HEK293T (cell line): ENCODE measurements around the gene ELF5.

Experiments
- CTCF ChIA-PET: fragments of 350-600 bp; formaldehyde crosslinking; extraction: SDS; loops from one replicate; lab custom pipeline; 2021; ENCODE audit warnings: antibody characterized with exemption, inconsistent platforms; lab: Yijun Ruan, JAX
- POLR2A ChIA-PET: fragments of 350-600 bp; formaldehyde crosslinking; extraction: SDS; loops from one replicate; lab custom pipeline; 2020; ENCODE audit warnings: antibody characterized with exemption, inconsistent platforms; lab: Yijun Ruan, JAX
- DNase-seq: peaks from one replicate; pipeline ENCODE4 v3.0.0; 2012; ENCODE audit warnings: mixed read lengths; ENCODE audit errors: extremely low spot score
- ARNT ChIP-seq: fragments of 450-650 bp; IDR thresholded peaks from 2 replicates; pipeline ENCODE4 v1.6.1; 2017; ENCODE audit warnings: mild to moderate bottlenecking
- BHLHE40 ChIP-seq: fragments of 450-650 bp; IDR thresholded peaks from 2 replicates; pipeline ENCODE4 v1.6.1; 2016; ENCODE audit warnings: mild to moderate bottlenecking, moderate library complexity, borderline replicate concordance
- CTBP1 ChIP-seq: fragments of 450-650 bp; IDR thresholded peaks from 2 replicates; pipeline ENCODE4 v1.6.1; 2016; ENCODE audit warnings: borderline replicate concordance
- ELF4 ChIP-seq: fragments of 450-650 bp; IDR thresholded peaks from 2 replicates; pipeline ENCODE4 v1.6.1; 2017; ENCODE audit warnings: antibody characterized with exemption
- FOXA1 ChIP-seq: fragments of 450-650 bp; IDR thresholded peaks from 2 replicates; pipeline ENCODE4 v1.6.1; 2016; ENCODE audit warnings: mild to moderate bottlenecking
- FOXK2 ChIP-seq: fragments of 450-650 bp; IDR thresholded peaks from 2 replicates; pipeline ENCODE4 v1.6.1; 2016; ENCODE audit warnings: mild to moderate bottlenecking
- FOXM1 ChIP-seq: fragments of 450-650 bp; IDR thresholded peaks from 2 replicates; pipeline ENCODE4 v1.6.1; 2017; ENCODE audit warnings: mild to moderate bottlenecking, borderline replicate concordance
- L3MBTL2 ChIP-seq: fragments of 450-650 bp; conservative IDR thresholded peaks from 2 replicates; pipeline ENCODE4 v1.6.1; 2016; ENCODE audit warnings: mild to moderate bottlenecking
- LEF1 ChIP-seq: fragments of 450-650 bp; IDR thresholded peaks from 2 replicates; pipeline ENCODE4 v1.6.1; 2017; ENCODE audit warnings: mild to moderate bottlenecking, borderline replicate concordance
- NFRKB ChIP-seq: fragments of 450-650 bp; IDR thresholded peaks from 2 replicates; pipeline ENCODE4 v1.6.1; 2016; ENCODE audit warnings: mild to moderate bottlenecking, moderate library complexity
- SP1 ChIP-seq: fragments of 450-650 bp; IDR thresholded peaks from 2 replicates; pipeline ENCODE4 v1.6.1; 2017
- SUZ12 ChIP-seq: fragments of 450-650 bp; IDR thresholded peaks from 2 replicates; pipeline ENCODE4 v1.6.1; 2016; ENCODE audit warnings: mild to moderate bottlenecking
- TARDBP ChIP-seq: fragments of 450-650 bp; IDR thresholded peaks from 2 replicates; pipeline ENCODE4 v1.6.1; 2016
- ZNF384 ChIP-seq: fragments of 450-650 bp; IDR thresholded peaks from 2 replicates; pipeline ENCODE4 v1.6.1; 2016
- TF ChIP-seq, protein P1 (sequence below): fragments of 450-650 bp; IDR thresholded peaks from 2 replicates; pipeline ENCODE4 v1.6.1; 2016

Gene ELF5

DNA sequence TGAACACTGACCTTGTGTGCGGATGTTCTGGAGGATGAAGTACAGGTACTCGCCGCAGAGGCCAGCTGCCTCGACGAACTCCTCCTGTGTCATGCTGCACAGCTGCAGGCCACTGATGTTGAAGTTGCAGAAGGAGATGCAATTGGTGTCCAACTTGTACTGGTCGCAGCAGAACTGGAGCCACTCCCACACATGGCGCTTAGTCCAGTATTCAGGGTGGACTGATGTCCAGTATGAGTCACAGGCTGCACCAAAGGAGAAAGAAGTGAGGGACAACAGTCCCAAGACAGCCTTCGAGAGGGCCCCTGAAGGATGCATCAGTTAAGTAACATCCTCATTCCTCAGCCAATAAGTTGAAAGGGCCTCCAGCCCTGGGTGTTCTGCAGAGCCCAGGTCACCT, 20.1 kb downstream of the ELF5 start:
- ChIA-PET CTCF (interaction anchor here (1.7 kb wide), 1 partner anchor 25 kb away, joined by 5 read pairs; no protein-coding TSS in a partner anchor), POLR2A (no interaction called here)
- TF ChIP-seq, protein P1, sequence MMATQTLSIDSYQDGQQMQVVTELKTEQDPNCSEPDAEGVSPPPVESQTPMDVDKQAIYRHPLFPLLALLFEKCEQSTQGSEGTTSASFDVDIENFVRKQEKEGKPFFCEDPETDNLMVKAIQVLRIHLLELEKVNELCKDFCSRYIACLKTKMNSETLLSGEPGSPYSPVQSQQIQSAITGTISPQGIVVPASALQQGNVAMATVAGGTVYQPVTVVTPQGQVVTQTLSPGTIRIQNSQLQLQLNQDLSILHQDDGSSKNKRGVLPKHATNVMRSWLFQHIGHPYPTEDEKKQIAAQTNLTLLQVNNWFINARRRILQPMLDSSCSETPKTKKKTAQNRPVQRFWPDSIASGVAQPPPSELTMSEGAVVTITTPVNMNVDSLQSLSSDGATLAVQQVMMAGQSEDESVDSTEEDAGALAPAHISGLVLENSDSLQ, result no peak
- TF ChIP-seq FOXA1, result no peak
- TF ChIP-seq NFRKB, result no peak
- TF ChIP-seq FOXK2, result no peak
- TF ChIP-seq L3MBTL2, result no peak
- no peak for TF ChIP-seq BHLHE40
- no peak for TF ChIP-seq SP1
- TF ChIP-seq SUZ12, result no peak
- DNase-seq, result no peak

DNA sequence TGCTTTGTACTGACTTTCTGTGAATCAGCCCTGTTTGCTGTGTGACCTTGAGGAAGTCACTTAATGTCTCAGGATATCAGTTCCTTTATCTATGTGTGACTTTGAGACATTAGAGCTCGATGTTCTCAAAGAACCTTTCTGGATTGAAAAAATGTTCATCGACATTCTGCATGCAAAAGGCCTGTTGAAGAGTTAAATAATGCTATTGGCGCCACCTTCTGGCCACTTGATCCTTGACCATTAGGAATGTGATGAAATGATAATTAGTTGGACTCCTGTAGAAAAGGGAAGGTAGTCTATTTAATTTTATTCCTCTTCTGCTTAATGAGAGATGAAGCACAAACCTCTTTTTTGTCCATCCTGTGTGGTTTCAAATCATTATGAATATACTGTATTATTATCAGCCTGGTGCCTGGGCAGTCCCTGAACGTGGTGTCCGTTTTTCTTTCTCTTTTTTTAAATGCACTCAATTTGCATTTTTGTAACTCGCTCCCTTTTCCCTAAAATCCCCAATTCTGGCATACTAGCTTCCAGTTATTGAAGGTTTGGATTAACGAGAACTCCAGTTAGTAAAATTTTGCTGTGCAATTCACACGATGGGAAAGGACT, 20.7 kb downstream of the ELF5 start:
- TF ChIP-seq FOXA1, result no peak
- TF ChIP-seq FOXM1, result no peak
- no peak for TF ChIP-seq SUZ12
- TF ChIP-seq ARNT, result no peak
- TF ChIP-seq, protein P1, result no peak
- no peak for TF ChIP-seq LEF1
- TF ChIP-seq BHLHE40, result no peak
- TF ChIP-seq NFRKB, result no peak
- no peak for TF ChIP-seq TARDBP
- no peak for TF ChIP-seq L3MBTL2
- CTCF ChIA-PET, result interaction anchor here (0.7 to 1.7 kb wide), 14 partner anchors 9 to 416 kb away, joined by 3 to 8 read pairs (median 4); partner anchors contain the start of gene CAT
- DNase-seq, result peak; percentile 56
- POLR2A ChIA-PET, result interaction anchor here (1.2 kb wide), 1 partner anchor 127 kb away, joined by 4 read pairs; no protein-coding TSS in a partner anchor

DNA sequence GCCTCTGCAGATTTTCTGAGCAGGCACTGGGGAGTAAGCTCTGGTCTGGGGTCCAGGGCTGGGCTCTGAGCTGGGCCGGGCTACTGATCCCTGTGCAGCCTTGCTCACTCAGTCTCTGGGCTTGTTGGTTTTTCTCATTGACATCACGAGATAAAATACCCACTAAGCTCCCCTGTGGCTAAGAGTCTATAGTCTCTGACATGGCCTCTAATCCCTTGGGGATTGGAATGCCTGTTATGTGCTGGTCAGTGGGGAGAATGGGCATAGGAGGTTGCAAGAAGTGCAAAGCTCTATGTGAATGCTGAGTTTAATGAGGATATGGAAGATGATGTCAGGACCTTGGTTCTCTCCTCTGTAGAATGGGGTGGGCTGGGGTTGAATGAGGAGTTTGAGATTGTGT, 23.3 kb downstream of the ELF5 start:
- TF ChIP-seq BHLHE40 (no peak), ZNF384 (no peak), FOXK2 (no peak), ELF4 (no peak), FOXA1 (no peak), LEF1 (no peak), L3MBTL2 (no peak), SP1 (no peak), SUZ12 (no peak), TARDBP (no peak), CTBP1 (no peak)
- POLR2A ChIA-PET, result no interaction called here
- CTCF ChIA-PET, result no interaction called here
- no peak for DNase-seq

DNA sequence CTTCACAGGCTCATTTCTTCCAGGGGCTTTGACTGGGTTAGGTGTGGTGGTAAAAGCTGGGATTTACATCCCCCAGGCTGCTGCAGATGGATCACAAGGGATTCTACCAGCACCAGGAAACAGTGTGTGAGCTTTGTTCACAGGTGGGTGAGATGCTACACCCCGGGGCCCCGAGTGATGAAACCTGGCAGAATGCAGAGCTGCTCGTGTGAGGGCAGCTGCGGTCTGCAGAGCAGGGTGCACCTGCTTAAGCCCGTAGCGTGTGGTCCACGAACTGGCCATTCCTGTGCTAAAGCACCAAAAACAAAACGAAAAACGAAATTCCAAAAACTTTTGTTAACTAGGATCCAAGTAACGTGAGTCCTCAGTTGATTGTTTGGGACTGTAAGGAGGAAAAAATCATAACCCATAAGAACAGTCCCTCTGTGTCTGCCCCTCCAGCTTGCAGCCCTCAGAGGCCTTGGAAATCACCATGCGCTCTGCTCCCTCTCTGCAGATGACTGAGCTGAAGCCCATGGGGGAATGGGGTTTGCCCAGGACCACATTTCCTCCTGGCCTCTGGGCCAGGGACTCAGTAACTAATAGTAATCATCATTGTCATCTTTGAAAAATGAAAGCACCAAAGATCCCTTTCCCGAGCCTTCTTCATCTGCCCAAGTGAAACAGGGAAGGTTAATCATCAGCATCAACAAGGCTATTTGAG, 24.6 kb downstream of the ELF5 start:
- TF ChIP-seq ZNF384, result no peak
- TF ChIP-seq, protein P1, result no peak
- CTCF ChIA-PET, result no interaction called here
- POLR2A ChIA-PET, result no interaction called here
- DNase-seq, result no peak

DNA sequence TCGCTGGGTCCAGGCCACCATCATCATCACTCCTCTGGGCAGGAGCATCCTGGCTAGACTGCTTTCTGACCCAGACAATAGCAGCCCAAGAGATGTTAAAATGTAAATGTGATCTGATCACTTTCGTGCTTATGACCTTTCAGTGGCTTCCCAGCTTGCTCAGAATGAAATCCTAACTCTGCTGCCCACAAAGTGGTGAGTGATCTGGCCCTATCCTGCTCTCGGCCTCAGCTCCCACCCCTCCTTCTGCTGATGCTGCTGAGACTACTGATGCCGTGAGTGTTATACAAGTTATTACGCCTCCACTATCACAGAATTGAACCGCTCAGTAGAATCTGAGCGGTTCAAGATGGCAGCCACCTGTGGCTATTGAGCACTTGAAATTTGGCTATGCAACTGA, 26.2 kb downstream of the ELF5 start:
- TF ChIP-seq LEF1, result no peak
- TF ChIP-seq CTBP1, result no peak
- ChIA-PET CTCF (no interaction called here), POLR2A (no interaction called here)
- DNase-seq, result no peak

DNA sequence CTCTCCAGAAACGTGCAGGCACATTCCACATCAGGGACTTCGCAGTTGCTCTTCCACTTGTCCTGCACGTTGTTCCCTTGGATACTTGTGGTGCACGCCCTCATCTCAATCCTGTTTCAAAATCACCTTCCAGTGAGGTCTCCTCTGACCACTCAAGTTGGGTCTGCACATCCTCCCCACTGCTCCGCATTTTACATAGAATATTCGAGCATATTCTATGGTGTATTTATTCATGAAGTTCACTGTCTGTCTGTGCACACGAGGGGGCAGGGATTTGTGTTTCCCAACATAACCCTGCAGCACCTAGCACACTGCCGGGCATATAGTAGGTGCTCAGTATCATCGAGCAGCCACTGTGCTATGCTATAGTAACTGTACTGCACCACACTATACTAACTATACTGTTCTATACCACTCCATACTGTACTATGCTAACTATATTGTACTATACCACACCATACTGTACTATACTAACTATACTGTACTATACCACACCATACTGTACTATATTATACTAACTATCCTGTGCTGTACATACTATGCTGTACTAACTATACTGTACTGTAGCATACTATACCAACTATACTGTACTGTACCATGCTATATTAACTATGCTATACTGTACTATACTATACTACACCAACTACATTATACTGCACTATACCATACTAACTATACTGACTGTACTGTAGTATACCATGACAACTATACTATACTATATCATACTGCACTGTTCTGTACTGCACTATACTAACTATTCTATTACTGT, 30.3 kb downstream of the ELF5 start:
- CTCF ChIA-PET, result no interaction called here
- POLR2A ChIA-PET, result no interaction called here
- DNase-seq, result no peak
- TF ChIP-seq LEF1 (no peak), CTBP1 (no peak)
- TF ChIP-seq, protein P1, result no peak
